ENCODE results near the gene IGFBP3.

DNA sequence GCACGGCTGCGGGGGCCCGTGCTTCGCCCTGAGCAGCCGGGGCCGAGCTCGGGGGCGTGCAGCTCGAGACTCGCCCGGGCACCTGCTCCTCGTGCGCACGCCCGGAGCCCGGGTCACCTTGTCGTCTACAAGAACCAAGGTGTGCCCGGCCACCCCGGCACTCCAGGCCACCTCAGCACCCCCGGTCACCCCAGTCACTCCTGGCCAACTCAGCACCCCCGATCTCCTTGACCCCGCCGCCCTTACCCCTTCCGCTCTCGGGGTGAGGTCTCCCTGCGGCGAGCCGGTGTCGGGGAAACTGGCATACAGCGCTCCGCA lies 268 bp upstream of the IGFBP3 start:
- TF ChIP-seq, protein P1, sequence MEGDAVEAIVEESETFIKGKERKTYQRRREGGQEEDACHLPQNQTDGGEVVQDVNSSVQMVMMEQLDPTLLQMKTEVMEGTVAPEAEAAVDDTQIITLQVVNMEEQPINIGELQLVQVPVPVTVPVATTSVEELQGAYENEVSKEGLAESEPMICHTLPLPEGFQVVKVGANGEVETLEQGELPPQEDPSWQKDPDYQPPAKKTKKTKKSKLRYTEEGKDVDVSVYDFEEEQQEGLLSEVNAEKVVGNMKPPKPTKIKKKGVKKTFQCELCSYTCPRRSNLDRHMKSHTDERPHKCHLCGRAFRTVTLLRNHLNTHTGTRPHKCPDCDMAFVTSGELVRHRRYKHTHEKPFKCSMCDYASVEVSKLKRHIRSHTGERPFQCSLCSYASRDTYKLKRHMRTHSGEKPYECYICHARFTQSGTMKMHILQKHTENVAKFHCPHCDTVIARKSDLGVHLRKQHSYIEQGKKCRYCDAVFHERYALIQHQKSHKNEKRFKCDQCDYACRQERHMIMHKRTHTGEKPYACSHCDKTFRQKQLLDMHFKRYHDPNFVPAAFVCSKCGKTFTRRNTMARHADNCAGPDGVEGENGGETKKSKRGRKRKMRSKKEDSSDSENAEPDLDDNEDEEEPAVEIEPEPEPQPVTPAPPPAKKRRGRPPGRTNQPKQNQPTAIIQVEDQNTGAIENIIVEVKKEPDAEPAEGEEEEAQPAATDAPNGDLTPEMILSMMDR (IDR thresholded peaks at IDR 0.05), result no peak
- TF ChIP-seq POLR2A (IDR thresholded peaks at IDR 0.05), result no peak

Measured in right lobe of liver (tissue), 4 donors.